Sigmoid colon (tissue), 4 donors: ENCODE measurements around the gene FLVCR2.

Experiments
- POLR2A ChIP-seq, 2 donors: fragments of 450-650 bp; IDR thresholded peaks; one replicate each; pipeline ENCODE4 v1.6.1; 2016; ENCODE audit warnings: antibody characterized with exemption in 2 of 2, mild to moderate bottlenecking in 2 of 2, moderate library complexity in 2 of 2
- POLR2AphosphoS5 ChIP-seq, 4 donors: sonication (generic); formaldehyde crosslinking; IDR thresholded peaks; one replicate each; pipeline ENCODE4 v1.6.1; 2017; ENCODE audit warnings: antibody characterized with exemption in 4 of 4

GRCh38 chr14:75591331-75591946, 13.0 kb downstream of the FLVCR2 start:
- TF ChIP-seq POLR2AphosphoS5 (IDR thresholded peaks at IDR 0.05) = no peak
- no peak for TF ChIP-seq POLR2A (IDR thresholded peaks at IDR 0.05)
